NOMO-1 treated with dmso at 0.1 percent for 144 hours (cell line): ENCODE results near the gene ZSCAN29.

Source experiments
- DNase-seq: peaks from one replicate; lab custom pipeline; 2025; ENCODE audit not compliant: unreplicated experiment; lab: John Stamatoyannopoulos, UW

ZSCAN29 gene

GRCh38 chr15:43352693-43353382, 18.0 kb downstream of the ZSCAN29 start:
- DNase-seq = no peak

- no peak for DNase-seq
Measured at GRCh38 chr15:43347114-43347513, 23.7 kb downstream of the ZSCAN29 start.

GRCh38 chr15:43346305-43346704, 24.5 kb downstream of the ZSCAN29 start:
- no peak for DNase-seq

- DNase-seq = no peak
Measured at GRCh38 chr15:43330780-43331087, 40.1 kb downstream of the ZSCAN29 start.

GRCh38 chr15:43329960-43330779, 40.7 kb downstream of the ZSCAN29 start, which contains the start of gene LCMT2:
TSS of gene LCMT2 (minus strand) at chr15:43330573. CDS start at chr15:43330489, 84 bp downstream.
- DNase-seq = peak; percentile 90

- DNase-seq = no peak
Measured at GRCh38 chr15:43329217-43329959, 41.5 kb downstream of the ZSCAN29 start.

- no peak for DNase-seq
Measured at GRCh38 chr15:43325039-43325684, 45.7 kb downstream of the ZSCAN29 start.

GRCh38 chr15:43318990-43319771, 51.7 kb downstream of the ZSCAN29 start:
- no peak for DNase-seq

- DNase-seq = no peak
Measured at GRCh38 chr15:43317566-43318184, 53.2 kb downstream of the ZSCAN29 start.

GRCh38 chr15:43316971-43317346, 53.9 kb downstream of the ZSCAN29 start:
- no peak for DNase-seq

GRCh38 chr15:43316016-43316970, 54.5 kb downstream of the ZSCAN29 start:
- DNase-seq = no peak

GRCh38 chr15:43314171-43314570, 56.7 kb downstream of the ZSCAN29 start:
- DNase-seq = no peak

- DNase-seq = no peak
Measured at GRCh38 chr15:43312378-43312777, 58.5 kb downstream of the ZSCAN29 start.
